Liver (tissue), 9 donors: Measurements from ENCODE around the gene AADAC. TPM values are rescaled to one million over a fixed set of nuclear protein-coding genes. Genes with fewer than 3 reads are reported as not detected.

Experiments
- DNase-seq: peaks from one replicate; pipeline ENCODE4 v3.0.0-alpha.2; 2017; ENCODE audit warnings: low spot score
- H3K27ac ChIP-seq, 2 donors: one replicate each; pipeline ENCODE4 v1.7.0; 2013; ENCODE audit warnings: inconsistent platforms in 2 of 2, low read length in 2 of 2, control low read depth in 1 of 2, low read depth in 1 of 2, mild to moderate bottlenecking in 1 of 2
- H3K27me3 ChIP-seq, 4 donors: one replicate each; pipeline versions ENCODE4 v1.6.1 to v1.7.0; 2013; ENCODE audit warnings: low read length in 3 of 4, inconsistent platforms in 1 of 4, mild to moderate bottlenecking in 1 of 4, moderate library complexity in 1 of 4; ENCODE audit not compliant: control insufficient read depth in 4 of 4, insufficient read depth in 4 of 4
- H3K36me3 ChIP-seq, 4 donors: one replicate each; pipeline versions ENCODE4 v1.6.1 to v1.7.0; 2013; ENCODE audit warnings: low read length in 3 of 4, mild to moderate bottlenecking in 3 of 4, low read depth in 1 of 4, moderate library complexity in 1 of 4; ENCODE audit not compliant: control insufficient read depth in 4 of 4, insufficient read depth in 3 of 4
- H3K4me1 ChIP-seq, 4 donors: one replicate each; pipeline versions ENCODE4 v1.6.1 to v1.7.0; 2013; ENCODE audit warnings: low read length in 3 of 4, mild to moderate bottlenecking in 3 of 4, moderate library complexity in 1 of 4; ENCODE audit not compliant: control insufficient read depth in 4 of 4, insufficient read depth in 4 of 4
- H3K4me3 ChIP-seq, 3 donors: one replicate each; pipeline versions ENCODE4 v1.6.1 to v1.7.0; 2013; ENCODE audit warnings: low read length in 3 of 3, control low read depth in 1 of 3, low read depth in 1 of 3, mild to moderate bottlenecking in 1 of 3
- H3K9ac ChIP-seq, 2 donors: one replicate each; pipeline ENCODE4 v1.7.0; 2013; ENCODE audit warnings: low read length in 2 of 2, mild to moderate bottlenecking in 2 of 2, moderate library complexity in 2 of 2, control low read depth in 1 of 2, low read depth in 1 of 2
- H3K9me3 ChIP-seq, 4 donors: one replicate each; pipeline versions ENCODE4 v1.6.1 to v1.7.0; 2013; ENCODE audit warnings: low read length in 3 of 4; ENCODE audit not compliant: control insufficient read depth in 4 of 4
- ATF3 ChIP-seq: IDR thresholded peaks from 2 replicates; pipeline ENCODE4 v1.6.1; 2016; ENCODE audit warnings: antibody characterized with exemption
- CTCF ChIP-seq: fragments of 150-350 bp; IDR thresholded peaks from 2 replicates; pipeline ENCODE4 v1.5.1; 2017; ENCODE audit warnings: improper control_type of control experiment, low read depth, low read length; ENCODE audit not compliant: missing input control
- EGR1 ChIP-seq, 2 donors: IDR thresholded peaks; 2 replicates each; pipeline ENCODE4 v1.6.1; 2016 to 2018; ENCODE audit warnings: antibody characterized with exemption in 2 of 2, low read depth in 2 of 2
- FOXA1 ChIP-seq: IDR thresholded peaks from 2 replicates; pipeline ENCODE4 v1.6.1; 2016; ENCODE audit warnings: antibody characterized with exemption
- FOXA2 ChIP-seq: IDR thresholded peaks from 2 replicates; pipeline ENCODE4 v1.6.1; 2016; ENCODE audit warnings: antibody characterized with exemption
- GABPA ChIP-seq, 2 donors: IDR thresholded peaks in 1 of 2; conservative IDR thresholded peaks in 1 of 2; 2 replicates each; pipeline ENCODE4 v1.6.1; 2016; ENCODE audit warnings: antibody characterized with exemption in 2 of 2, mild to moderate bottlenecking in 1 of 2, moderate library complexity in 1 of 2
- HNF4A ChIP-seq, 2 donors: conservative IDR thresholded peaks; 2 replicates each; pipeline ENCODE4 v1.6.1; 2016; ENCODE audit warnings: antibody characterized with exemption in 2 of 2, mild to moderate bottlenecking in 2 of 2
- HNF4G ChIP-seq: IDR thresholded peaks from 2 replicates; pipeline ENCODE4 v1.6.1; 2016; ENCODE audit warnings: antibody characterized with exemption
- JUND ChIP-seq, 2 donors: IDR thresholded peaks; 2 replicates each; pipeline ENCODE4 v1.6.1; 2016; ENCODE audit warnings: antibody characterized with exemption in 2 of 2
- NR2F2 ChIP-seq: IDR thresholded peaks from 2 replicates; pipeline ENCODE4 v1.6.1; 2016; ENCODE audit warnings: antibody characterized with exemption
- RAD21 ChIP-seq, 2 donors: IDR thresholded peaks; 2 replicates each; pipeline ENCODE4 v1.6.1; 2016; ENCODE audit warnings: antibody characterized with exemption in 2 of 2, mild to moderate bottlenecking in 2 of 2
- RXRA ChIP-seq, 2 donors: IDR thresholded peaks; 2 replicates each; pipeline ENCODE4 v1.6.1; 2017 to 2018; ENCODE audit warnings: antibody characterized with exemption in 2 of 2, mild to moderate bottlenecking in 1 of 2
- SP1 ChIP-seq: IDR thresholded peaks from 2 replicates; pipeline ENCODE4 v1.6.1; 2018; ENCODE audit warnings: antibody characterized with exemption, mild to moderate bottlenecking
- TAF1 ChIP-seq: conservative IDR thresholded peaks from 2 replicates; pipeline ENCODE4 v1.6.1; 2016; ENCODE audit warnings: antibody characterized with exemption, mild to moderate bottlenecking
- YY1 ChIP-seq: IDR thresholded peaks from 2 replicates; pipeline ENCODE4 v1.6.1; 2016; ENCODE audit warnings: antibody characterized with exemption, mild to moderate bottlenecking
- polyA plus RNA-seq, 2 donors: library from polyadenylated mRNA; stranded (reverse) in 1 of 2; unstranded in 1 of 2; fragments of 200-250 nt in 1 of 2; fragments of >200 nt in 1 of 2; fragmentation: Nextera tagmentation in 1 of 2; extraction: Ambion mirVana in 1 of 2; gene quantifications; one replicate each; pipeline versions ENCODE4 v1.2.1 to v1.2.3, GENCODE V29; 2013 to 2015
- total RNA-seq, 2 donors: library from RNA; depleted of rRNA; stranded (reverse); fragments of >200 nt; gene quantifications; one replicate each; pipeline ENCODE4 v1.2.3, GENCODE V29; 2014
- TF ChIP-seq, protein P1 (sequence below): IDR thresholded peaks from 2 replicates; pipeline ENCODE4 v1.6.1; 2016; ENCODE audit warnings: antibody characterized with exemption
- TF ChIP-seq, protein P2 (sequence below): IDR thresholded peaks from 2 replicates; pipeline ENCODE4 v1.6.1; 2016; ENCODE audit warnings: antibody characterized with exemption, mild to moderate bottlenecking
- TF ChIP-seq, protein P3 (sequence below): IDR thresholded peaks from 2 replicates; pipeline ENCODE4 v1.6.1; 2016; ENCODE audit warnings: antibody characterized with exemption
- donor health status: healthy.
- donor health status: healthy.
- donor health status: healthy.
- donor health status: healthy.
- donor health status: healthy.

AADAC gene
- total and polyA plus RNA-seq, 4 donors: 144 to 321 (median 281) TPM

- TF ChIP-seq, protein P1, sequence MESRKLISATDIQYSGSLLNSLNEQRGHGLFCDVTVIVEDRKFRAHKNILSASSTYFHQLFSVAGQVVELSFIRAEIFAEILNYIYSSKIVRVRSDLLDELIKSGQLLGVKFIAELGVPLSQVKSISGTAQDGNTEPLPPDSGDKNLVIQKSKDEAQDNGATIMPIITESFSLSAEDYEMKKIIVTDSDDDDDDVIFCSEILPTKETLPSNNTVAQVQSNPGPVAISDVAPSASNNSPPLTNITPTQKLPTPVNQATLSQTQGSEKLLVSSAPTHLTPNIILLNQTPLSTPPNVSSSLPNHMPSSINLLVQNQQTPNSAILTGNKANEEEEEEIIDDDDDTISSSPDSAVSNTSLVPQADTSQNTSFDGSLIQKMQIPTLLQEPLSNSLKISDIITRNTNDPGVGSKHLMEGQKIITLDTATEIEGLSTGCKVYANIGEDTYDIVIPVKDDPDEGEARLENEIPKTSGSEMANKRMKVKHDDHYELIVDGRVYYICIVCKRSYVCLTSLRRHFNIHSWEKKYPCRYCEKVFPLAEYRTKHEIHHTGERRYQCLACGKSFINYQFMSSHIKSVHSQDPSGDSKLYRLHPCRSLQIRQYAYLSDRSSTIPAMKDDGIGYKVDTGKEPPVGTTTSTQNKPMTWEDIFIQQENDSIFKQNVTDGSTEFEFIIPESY: peak; percentile 29
- no peak for TF ChIP-seq ATF3
- no peak for TF ChIP-seq NR2F2
- TF ChIP-seq TAF1: no peak
- peak; percentile 83 for TF ChIP-seq SP1
- peak; percentile 58 to 63 for TF ChIP-seq RXRA (IDR thresholded peaks at IDR 0.05)
- peak; percentile 23 for TF ChIP-seq YY1
- TF ChIP-seq HNF4A (conservative IDR thresholded peaks at IDR 0.05): peak; percentile 74
These were observed 45.3 kb downstream of the AADAC start (continued) for GRCh38 chr3:151859233-151859673.

GRCh38 chr3:151859905-151860304 is 46.0 kb downstream of the AADAC start:
- no peak for DNase-seq
- H3K27me3 ChIP-seq: no peaks in the 10 kb centered on the region
- peaks cover 3 to 17% (median 10%) of the 10 kb centered on the region in 4 donors for H3K4me1 ChIP-seq
- peak overlapping the region in 1 of 2 donors; percentile 52 for H3K9ac ChIP-seq
- peak overlapping the region; percentile 63 to 68 for H3K27ac ChIP-seq
- H3K4me3 ChIP-seq: no peak overlapping the region
- no peaks in the 10 kb centered on the region for H3K36me3 ChIP-seq
- no peaks in the 10 kb centered on the region for H3K9me3 ChIP-seq
- TF ChIP-seq CTCF (no peak), FOXA2 (no peak), TAF1 (no peak), FOXA1 (no peak), HNF4A (conservative IDR thresholded peaks at IDR 0.05) (peak; percentile 38 to 47), RXRA (IDR thresholded peaks at IDR 0.05) (peak in 1 of 2 donors; percentile 56), ATF3 (no peak), EGR1 (IDR thresholded peaks at IDR 0.05; ENCODE audit: low read depth in 2 of 2) (no peak), RAD21 (IDR thresholded peaks at IDR 0.05) (peak in 1 of 2 donors; percentile 24), NR2F2 (no peak), YY1 (peak; percentile 69), GABPA (IDR thresholded peaks at IDR 0.05 in 1 of 2, conservative IDR thresholded peaks at IDR 0.05 in 1 of 2) (no peak), JUND (IDR thresholded peaks at IDR 0.05) (no peak), SP1 (peak; percentile 67), HNF4G (no peak)
- TF ChIP-seq, protein P2, sequence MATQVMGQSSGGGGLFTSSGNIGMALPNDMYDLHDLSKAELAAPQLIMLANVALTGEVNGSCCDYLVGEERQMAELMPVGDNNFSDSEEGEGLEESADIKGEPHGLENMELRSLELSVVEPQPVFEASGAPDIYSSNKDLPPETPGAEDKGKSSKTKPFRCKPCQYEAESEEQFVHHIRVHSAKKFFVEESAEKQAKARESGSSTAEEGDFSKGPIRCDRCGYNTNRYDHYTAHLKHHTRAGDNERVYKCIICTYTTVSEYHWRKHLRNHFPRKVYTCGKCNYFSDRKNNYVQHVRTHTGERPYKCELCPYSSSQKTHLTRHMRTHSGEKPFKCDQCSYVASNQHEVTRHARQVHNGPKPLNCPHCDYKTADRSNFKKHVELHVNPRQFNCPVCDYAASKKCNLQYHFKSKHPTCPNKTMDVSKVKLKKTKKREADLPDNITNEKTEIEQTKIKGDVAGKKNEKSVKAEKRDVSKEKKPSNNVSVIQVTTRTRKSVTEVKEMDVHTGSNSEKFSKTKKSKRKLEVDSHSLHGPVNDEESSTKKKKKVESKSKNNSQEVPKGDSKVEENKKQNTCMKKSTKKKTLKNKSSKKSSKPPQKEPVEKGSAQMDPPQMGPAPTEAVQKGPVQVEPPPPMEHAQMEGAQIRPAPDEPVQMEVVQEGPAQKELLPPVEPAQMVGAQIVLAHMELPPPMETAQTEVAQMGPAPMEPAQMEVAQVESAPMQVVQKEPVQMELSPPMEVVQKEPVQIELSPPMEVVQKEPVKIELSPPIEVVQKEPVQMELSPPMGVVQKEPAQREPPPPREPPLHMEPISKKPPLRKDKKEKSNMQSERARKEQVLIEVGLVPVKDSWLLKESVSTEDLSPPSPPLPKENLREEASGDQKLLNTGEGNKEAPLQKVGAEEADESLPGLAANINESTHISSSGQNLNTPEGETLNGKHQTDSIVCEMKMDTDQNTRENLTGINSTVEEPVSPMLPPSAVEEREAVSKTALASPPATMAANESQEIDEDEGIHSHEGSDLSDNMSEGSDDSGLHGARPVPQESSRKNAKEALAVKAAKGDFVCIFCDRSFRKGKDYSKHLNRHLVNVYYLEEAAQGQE: peak; percentile 37
- TF ChIP-seq, protein P3, sequence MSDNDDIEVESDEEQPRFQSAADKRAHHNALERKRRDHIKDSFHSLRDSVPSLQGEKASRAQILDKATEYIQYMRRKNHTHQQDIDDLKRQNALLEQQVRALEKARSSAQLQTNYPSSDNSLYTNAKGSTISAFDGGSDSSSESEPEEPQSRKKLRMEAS: no peak
- TF ChIP-seq, protein P1: no peak
